K562 (cell line): ENCODE data around the gene EWSR1. TPM values are rescaled to one million over a fixed set of nuclear protein-coding genes. Genes with fewer than 3 reads are reported as not detected.

Experiments
- ATAC-seq: fragments of 200-7000 bp; cut with Tn5 transposase; 3 replicates; pipeline ENCODE4 v1.9.1; 2020; ENCODE audit warnings: moderate library complexity
- BruUV-seq: library from RNA; stranded (reverse); fragments of 400-500 nt; replicated peaks from 2 replicates; lab custom pipeline; 2021; lab: Mats Ljungman, UMichigan
- CTCF ChIA-PET: fragments of 300-600 bp; formaldehyde crosslinking; extraction: SDS; loops from one replicate; lab custom pipeline; 2021; ENCODE audit warnings: low intra/inter-chr PET ratio; lab: Yijun Ruan, JAX
- POLR2A ChIA-PET: fragments of 300-600, 350-650 bp; sonication (Branson Sonifier 250); formaldehyde crosslinking; extraction: SDS; loops from one replicate; lab custom pipeline; 2021; ENCODE audit warnings: antibody characterized with exemption, inconsistent platforms; lab: Yijun Ruan, JAX
- DNase-seq, 4 experiments: peaks; one replicate each; pipeline versions ENCODE4 v3.0.0 to v3.0.0-alpha.2; 2011 to 2018; ENCODE audit warnings: low spot score in 3 of 4, mixed read lengths in 3 of 4; ENCODE audit errors: extremely low read depth in 1 of 4
- FAIRE-seq: peaks from 2 replicates; lab custom pipeline; 2011; peaks lifted over from hg19 to GRCh38; lab: Jason Lieb, UNC
- H2AFZ ChIP-seq: 2 replicates; pipeline ENCODE4 v1.6.0; 2011; ENCODE audit warnings: low read depth, low read length, control low read depth, inconsistent platforms
- H3K27ac ChIP-seq: fragments of 200-600 bp; 3 replicates; pipeline ENCODE4 v1.8.0; 2011; ENCODE audit warnings: low read depth, mild to moderate bottlenecking, control low read depth, inconsistent platforms, low read length, moderate library complexity, mixed read lengths; ENCODE audit errors: extremely low read depth
- H3K27me3 ChIP-seq, 2 experiments: fragments of 300-600 bp in 1 of 2; 2 replicates in 1 of 2; 3 replicates in 1 of 2; pipeline versions ENCODE4 v1.6.0 to v1.8.0; 2011; ENCODE audit warnings: inconsistent platforms in 2 of 2, low read length in 2 of 2, mild to moderate bottlenecking in 1 of 2, mixed read lengths in 1 of 2, moderate library complexity in 1 of 2; ENCODE audit not compliant: control insufficient read depth in 2 of 2, insufficient read depth in 2 of 2
- H3K36me3 ChIP-seq: fragments of 300-600 bp; 3 replicates; pipeline ENCODE4 v1.8.0; 2011; ENCODE audit warnings: mild to moderate bottlenecking, low read length, inconsistent platforms; ENCODE audit not compliant: control insufficient read depth, insufficient read depth
- H3K4me1 ChIP-seq, 2 experiments: fragments of 200-600 bp in 1 of 2; replicated peaks in 1 of 2; 2 replicates in 1 of 2; 3 replicates in 1 of 2; pipeline versions ENCODE4 v1.5.1 to v1.8.0; 2011; ENCODE audit warnings: inconsistent platforms in 2 of 2, low read length in 2 of 2, mild to moderate bottlenecking in 1 of 2, mixed read lengths in 1 of 2, moderate library complexity in 1 of 2; ENCODE audit not compliant: control insufficient read depth in 2 of 2, insufficient read depth in 2 of 2
- H3K4me2 ChIP-seq: 2 replicates; pipeline ENCODE4 v1.6.1; 2011; ENCODE audit warnings: low read length, control low read depth, inconsistent platforms, mixed read lengths; ENCODE audit not compliant: insufficient read depth
- H3K4me3 ChIP-seq: fragments of 200-600 bp; sonication (generic), shearing (Covaris generic); 2 replicates; pipeline ENCODE4 v1.5.1; 2016; ENCODE audit warnings: control low read depth, inconsistent platforms
- H3K79me2 ChIP-seq: fragments of 200-600 bp; 3 replicates; pipeline ENCODE4 v1.8.0; 2011; ENCODE audit warnings: low read length, inconsistent platforms; ENCODE audit not compliant: control insufficient read depth, insufficient read depth
- H3K9ac ChIP-seq, 2 experiments: 2 replicates each; pipeline versions ENCODE4 v1.6.0 to v1.6.1; 2011; ENCODE audit warnings: low read depth in 2 of 2, low read length in 2 of 2, control low read depth in 1 of 2, inconsistent platforms in 1 of 2, mild to moderate bottlenecking in 1 of 2, mixed read lengths in 1 of 2; ENCODE audit not compliant: insufficient read depth in 1 of 2
- H3K9me1 ChIP-seq: one replicate; pipeline ENCODE4 v1.6.0; 2011; ENCODE audit warnings: inconsistent platforms, mild to moderate bottlenecking, low read length, moderate library complexity; ENCODE audit not compliant: control insufficient read depth, insufficient read depth
- H3K9me3 ChIP-seq: replicated peaks from 2 replicates; pipeline ENCODE4 v1.5.1; 2011; ENCODE audit warnings: low read depth, low read length, inconsistent platforms; ENCODE audit not compliant: control insufficient read depth, insufficient read depth
- H4K20me1 ChIP-seq: replicated peaks from 2 replicates; pipeline ENCODE4 v1.6.1; 2011; ENCODE audit warnings: low read length, inconsistent platforms, mixed read lengths; ENCODE audit not compliant: control insufficient read depth, insufficient read depth
- CAMTA2 ChIP-seq: fragments of 250-450 bp; sonication (Bioruptor Pico); conservative IDR thresholded peaks from 2 replicates; pipeline ENCODE4 v1.5.1; 2022
- HDAC1 ChIP-seq, 2 experiments: fragments of 450-650 bp; IDR thresholded peaks; 2 replicates each; pipeline ENCODE4 v1.6.1; 2016 to 2017; ENCODE audit warnings: inconsistent platforms in 1 of 2, mild to moderate bottlenecking in 1 of 2, moderate library complexity in 1 of 2
- KLF10 ChIP-seq: fragments of 250-450 bp; sonication (Bioruptor Pico); IDR thresholded peaks from 2 replicates; pipeline ENCODE4 v1.6.1; 2021; ENCODE audit warnings: matching md5 sums
- NRF1 ChIP-seq, 2 experiments: fragments of 450-650 bp; IDR thresholded peaks in 1 of 2; conservative IDR thresholded peaks in 1 of 2; 2 replicates each; pipeline ENCODE4 v1.6.1; 2014; ENCODE audit warnings: mild to moderate bottlenecking in 2 of 2
- TAF9B ChIP-seq: fragments of 450-650 bp; IDR thresholded peaks from 2 replicates; pipeline ENCODE4 v1.6.1; 2018; ENCODE audit warnings: mild to moderate bottlenecking; ENCODE audit not compliant: partially characterized antibody
- ZFP1 ChIP-seq: fragments of 450-650 bp; formaldehyde crosslinking; IDR thresholded peaks from 2 replicates; pipeline ENCODE4 v1.4.0; 2020; ENCODE audit warnings: mild to moderate bottlenecking, mixed read lengths
- ZNF561 ChIP-seq: fragments of 450-650 bp; formaldehyde crosslinking; conservative IDR thresholded peaks from 2 replicates; pipeline ENCODE4 v1.4.0; 2020; ENCODE audit warnings: mild to moderate bottlenecking, moderate library complexity
- WGBS: fragments of 100-300 bp; shearing (Covaris generic); methylation state at CpG from one replicate; pipeline ENCODE4 v1.1.6; 2016; ENCODE audit warnings: low coverage, mixed read lengths; ENCODE audit not compliant: insufficient coverage; ENCODE audit errors: missing lambda C conversion rate; 5-methylcytosine and 5-hydroxymethylcytosine counted together
- in situ Hi-C: fragments of 300-500 bp; cut with MboI; formaldehyde crosslinking; loops from 4 replicates; pipeline ENCODE4 v1.15.0; 2018; ENCODE audit warnings: inconsistent platforms, mixed read lengths
- intact Hi-C: fragments of 100-400 bp; cut with micrococcal nuclease; formaldehyde crosslinking; loops from 2 replicates; pipeline ENCODE4 v1.14.2; 2022
- polyA plus RNA-seq, 8 experiments: library from polyadenylated mRNA; depleted of rRNA in 4 of 8; stranded (reverse) in 5 of 8; unstranded in 3 of 8; fragments of >200 nt; fragmentation: Nextera tagmentation in 2 of 8; fragmentation: Illumina TruSeq in 1 of 8; extraction: Ambion mirVana in 2 of 8; extraction: Trizol in 1 of 8; gene quantifications; 2 replicates each; pipeline versions ENCODE4 v1.2.1 to v1.2.3, GENCODE V29; 2011 to 2014; ENCODE audit warnings: inconsistent platforms in 1 of 8, missing spikeins in 1 of 8
- total RNA-seq, 7 experiments: library from RNA; depleted of rRNA in 6 of 7; stranded (reverse); fragments of >200 nt in 6 of 7; fragmentation: Illumina TruSeq in 2 of 7; extraction: Trizol in 2 of 7; gene quantifications; 2 replicates each; pipeline versions ENCODE4 v1.2.1 to v1.2.3, GENCODE V29; 2011 to 2021; ENCODE audit warnings: low replicate concordance in 1 of 7
- TF ChIP-seq, protein P1 (sequence below), 2 experiments: fragments of 450-650 bp in 1 of 2; sonication (generic) in 1 of 2; formaldehyde crosslinking; conservative IDR thresholded peaks; 2 replicates each; pipeline versions ENCODE4 v1.4.0 to v1.8.1; 2020 to 2022; ENCODE audit warnings: mild to moderate bottlenecking in 1 of 2, missing genetic modification reagents in 1 of 2
- TF ChIP-seq, protein P2 (sequence below): fragments of 250-450 bp; sonication (Bioruptor Pico); IDR thresholded peaks from 2 replicates; pipeline ENCODE4 v1.4.0; 2020; ENCODE audit warnings: mild to moderate bottlenecking, moderate library complexity, borderline replicate concordance
- TF ChIP-seq, protein P3 (sequence below): fragments of 450-650 bp; IDR thresholded peaks from 2 replicates; pipeline ENCODE4 v1.6.1; 2016; ENCODE audit warnings: borderline replicate concordance
- TF ChIP-seq, protein P4 (sequence below): fragments of 250-450 bp; sonication (Bioruptor Pico); IDR thresholded peaks from 2 replicates; pipeline ENCODE4 v1.4.0; 2020; ENCODE audit warnings: borderline replicate concordance

The EWSR1 gene
- total and polyA plus RNA-seq, 9 of the 15 experiments (the other 6 are each of a cell fraction or from before 2014, with no cell fraction given), result 83.3 to 450 (median 239) TPM

DNA sequence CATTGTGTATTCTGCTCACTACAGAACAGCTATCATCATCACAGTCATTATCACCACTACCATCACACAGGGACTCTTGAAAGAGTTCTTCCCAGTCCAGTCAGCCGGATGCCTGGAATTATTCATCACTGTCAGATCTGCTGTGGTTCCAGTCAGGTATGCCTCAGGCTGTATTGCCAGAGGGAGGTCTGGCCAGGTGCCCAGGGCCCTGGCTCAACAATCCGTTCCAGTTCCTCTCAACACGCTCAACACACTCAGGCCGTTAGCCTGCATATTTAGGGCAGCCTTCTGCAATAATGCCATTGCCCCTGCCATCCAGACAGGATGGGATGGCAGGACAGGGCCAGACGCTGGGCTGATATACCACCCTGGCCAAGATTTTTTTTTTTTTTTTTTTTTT, 76.1 kb downstream of the EWSR1 start:
- intact Hi-C loops (no loop called here), in situ Hi-C loops (no loop called here)
- no peaks in the 10 kb centered on the region for H4K20me1 ChIP-seq
- CTCF ChIA-PET, result no interaction called here
- no peaks in the 10 kb centered on the region for H3K27me3 ChIP-seq
- H3K4me3 ChIP-seq, result no peak overlapping the region
- no peaks in the 10 kb centered on the region for H3K9me1 ChIP-seq
- peaks cover 0 to 10% of the 10 kb centered on the region in 2 experiments; a peak in 3 of 5 replicates for H3K4me1 ChIP-seq
- no peak overlapping the region for H3K4me2 ChIP-seq
- 84% methylated on average over 3 of the region's 5 CpGs for WGBS
- ATAC-seq (no peak), FAIRE-seq (no peak), DNase-seq (no peak)
- H3K36me3 ChIP-seq, result peaks cover 80% of the 10 kb centered on the region
- H3K27ac ChIP-seq, result no peak overlapping the region
- no TSS peak for BruUV-seq
- no peak overlapping the region for H3K9ac ChIP-seq
- H2AFZ ChIP-seq, result no peak overlapping the region
- H3K9me3 ChIP-seq, result no peaks in the 10 kb centered on the region
- POLR2A ChIA-PET, result interaction anchor here (0.7 kb wide), 1 partner anchor 266 kb away, joined by 5 read pairs; no protein-coding TSS in a partner anchor
- no peaks in the 10 kb centered on the region for H3K79me2 ChIP-seq
- TF ChIP-seq, protein P1, sequence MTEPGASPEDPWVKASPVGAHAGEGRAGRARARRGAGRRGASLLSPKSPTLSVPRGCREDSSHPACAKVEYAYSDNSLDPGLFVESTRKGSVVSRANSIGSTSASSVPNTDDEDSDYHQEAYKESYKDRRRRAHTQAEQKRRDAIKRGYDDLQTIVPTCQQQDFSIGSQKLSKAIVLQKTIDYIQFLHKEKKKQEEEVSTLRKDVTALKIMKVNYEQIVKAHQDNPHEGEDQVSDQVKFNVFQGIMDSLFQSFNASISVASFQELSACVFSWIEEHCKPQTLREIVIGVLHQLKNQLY (CRISPR knock-in tag; conservative IDR thresholded peaks at IDR 0.05), result no peak
- TF ChIP-seq NRF1 (conservative IDR thresholded peaks at IDR 0.05 in 1 of 2, IDR thresholded peaks at IDR 0.05 in 1 of 2) (no peak), TAF9B (no peak), KLF10 (CRISPR knock-in tag) (no peak), HDAC1 (IDR thresholded peaks at IDR 0.05) (no peak), ZNF561 (CRISPR knock-in tag) (no peak), CAMTA2 (CRISPR knock-in tag) (no peak), ZFP1 (CRISPR knock-in tag) (no peak)
- TF ChIP-seq, protein P2, sequence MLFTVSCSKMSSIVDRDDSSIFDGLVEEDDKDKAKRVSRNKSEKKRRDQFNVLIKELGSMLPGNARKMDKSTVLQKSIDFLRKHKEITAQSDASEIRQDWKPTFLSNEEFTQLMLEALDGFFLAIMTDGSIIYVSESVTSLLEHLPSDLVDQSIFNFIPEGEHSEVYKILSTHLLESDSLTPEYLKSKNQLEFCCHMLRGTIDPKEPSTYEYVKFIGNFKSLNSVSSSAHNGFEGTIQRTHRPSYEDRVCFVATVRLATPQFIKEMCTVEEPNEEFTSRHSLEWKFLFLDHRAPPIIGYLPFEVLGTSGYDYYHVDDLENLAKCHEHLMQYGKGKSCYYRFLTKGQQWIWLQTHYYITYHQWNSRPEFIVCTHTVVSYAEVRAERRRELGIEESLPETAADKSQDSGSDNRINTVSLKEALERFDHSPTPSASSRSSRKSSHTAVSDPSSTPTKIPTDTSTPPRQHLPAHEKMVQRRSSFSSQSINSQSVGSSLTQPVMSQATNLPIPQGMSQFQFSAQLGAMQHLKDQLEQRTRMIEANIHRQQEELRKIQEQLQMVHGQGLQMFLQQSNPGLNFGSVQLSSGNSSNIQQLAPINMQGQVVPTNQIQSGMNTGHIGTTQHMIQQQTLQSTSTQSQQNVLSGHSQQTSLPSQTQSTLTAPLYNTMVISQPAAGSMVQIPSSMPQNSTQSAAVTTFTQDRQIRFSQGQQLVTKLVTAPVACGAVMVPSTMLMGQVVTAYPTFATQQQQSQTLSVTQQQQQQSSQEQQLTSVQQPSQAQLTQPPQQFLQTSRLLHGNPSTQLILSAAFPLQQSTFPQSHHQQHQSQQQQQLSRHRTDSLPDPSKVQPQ (CRISPR knock-in tag), result no peak
- TF ChIP-seq, protein P3, sequence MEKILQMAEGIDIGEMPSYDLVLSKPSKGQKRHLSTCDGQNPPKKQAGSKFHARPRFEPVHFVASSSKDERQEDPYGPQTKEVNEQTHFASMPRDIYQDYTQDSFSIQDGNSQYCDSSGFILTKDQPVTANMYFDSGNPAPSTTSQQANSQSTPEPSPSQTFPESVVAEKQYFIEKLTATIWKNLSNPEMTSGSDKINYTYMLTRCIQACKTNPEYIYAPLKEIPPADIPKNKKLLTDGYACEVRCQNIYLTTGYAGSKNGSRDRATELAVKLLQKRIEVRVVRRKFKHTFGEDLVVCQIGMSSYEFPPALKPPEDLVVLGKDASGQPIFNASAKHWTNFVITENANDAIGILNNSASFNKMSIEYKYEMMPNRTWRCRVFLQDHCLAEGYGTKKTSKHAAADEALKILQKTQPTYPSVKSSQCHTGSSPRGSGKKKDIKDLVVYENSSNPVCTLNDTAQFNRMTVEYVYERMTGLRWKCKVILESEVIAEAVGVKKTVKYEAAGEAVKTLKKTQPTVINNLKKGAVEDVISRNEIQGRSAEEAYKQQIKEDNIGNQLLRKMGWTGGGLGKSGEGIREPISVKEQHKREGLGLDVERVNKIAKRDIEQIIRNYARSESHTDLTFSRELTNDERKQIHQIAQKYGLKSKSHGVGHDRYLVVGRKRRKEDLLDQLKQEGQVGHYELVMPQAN, result no peak
- TF ChIP-seq, protein P4, sequence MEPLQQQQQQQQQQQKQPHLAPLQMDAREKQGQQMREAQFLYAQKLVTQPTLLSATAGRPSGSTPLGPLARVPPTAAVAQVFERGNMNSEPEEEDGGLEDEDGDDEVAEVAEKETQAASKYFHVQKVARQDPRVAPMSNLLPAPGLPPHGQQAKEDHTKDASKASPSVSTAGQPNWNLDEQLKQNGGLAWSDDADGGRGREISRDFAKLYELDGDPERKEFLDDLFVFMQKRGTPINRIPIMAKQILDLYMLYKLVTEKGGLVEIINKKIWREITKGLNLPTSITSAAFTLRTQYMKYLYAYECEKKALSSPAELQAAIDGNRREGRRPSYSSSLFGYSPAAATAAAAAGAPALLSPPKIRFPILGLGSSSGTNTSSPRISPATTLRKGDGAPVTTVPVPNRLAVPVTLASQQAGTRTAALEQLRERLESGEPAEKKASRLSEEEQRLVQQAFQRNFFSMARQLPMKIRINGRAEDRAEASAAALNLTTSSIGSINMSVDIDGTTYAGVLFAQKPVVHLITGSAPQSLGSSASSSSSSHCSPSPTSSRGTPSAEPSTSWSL (CRISPR knock-in tag), result no peak
